ENCODE results near the gene DCUN1D1. TPM values are rescaled to one million over a fixed set of nuclear protein-coding genes. Genes with fewer than 3 reads are reported as not detected.

DCUN1D1 gene
- total RNA-seq, 1 experiment from 2014 or later: 33.3 TPM

DNA sequence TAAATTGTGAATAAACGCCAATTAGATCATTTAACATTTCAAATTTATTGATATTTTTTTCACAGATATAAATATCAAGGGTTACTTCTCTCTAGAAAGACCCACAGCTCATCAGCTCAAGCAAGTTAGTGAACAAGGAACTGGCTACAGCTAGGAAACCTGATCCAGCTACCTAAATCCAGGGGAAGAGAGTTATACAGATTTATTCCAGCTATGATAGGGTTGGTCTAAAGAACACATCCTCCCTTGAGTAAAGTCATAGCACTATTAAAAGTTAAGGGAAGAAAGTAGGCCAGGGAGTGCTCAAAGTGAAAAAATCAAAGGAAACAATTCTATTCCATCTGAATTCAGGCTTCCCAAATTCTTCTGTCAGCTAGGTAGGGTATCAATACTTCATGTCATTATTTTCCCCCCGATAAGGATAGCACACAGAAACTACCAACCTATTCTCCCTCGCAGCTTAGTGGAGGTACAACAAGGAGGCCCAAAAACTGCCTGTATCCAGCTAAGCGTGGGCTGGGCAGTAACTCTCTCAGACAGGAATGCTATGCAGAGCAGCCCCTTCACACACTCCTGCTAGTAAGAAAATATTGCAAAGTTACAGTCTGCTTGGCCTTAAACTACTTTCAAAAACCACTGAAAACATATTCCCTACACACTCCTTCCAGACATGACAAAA, 44.0 kb downstream of the DCUN1D1 start:
- DNase-seq (ENCODE audit: low spot score): no peak

DNA sequence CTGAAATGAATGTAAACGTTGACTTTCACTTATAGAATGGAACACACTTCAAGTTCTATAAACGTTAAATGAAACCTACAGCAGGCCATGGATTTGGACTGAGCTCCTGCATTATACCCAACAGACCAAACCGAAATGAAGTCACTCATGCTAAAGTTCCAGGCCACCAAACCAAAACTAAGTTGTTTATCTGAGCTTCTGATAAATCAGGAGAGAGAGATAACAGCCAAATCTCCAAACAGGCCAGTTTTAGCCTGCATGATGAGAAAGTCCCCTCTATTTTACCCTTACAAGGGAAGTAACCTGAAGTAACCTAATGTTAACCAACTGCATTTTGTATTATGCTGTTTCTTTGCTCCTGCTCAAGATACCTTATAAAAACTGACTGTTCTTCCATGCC, 44.5 kb downstream of the DCUN1D1 start:
- DNase-seq (ENCODE audit: low spot score): no peak

DNA sequence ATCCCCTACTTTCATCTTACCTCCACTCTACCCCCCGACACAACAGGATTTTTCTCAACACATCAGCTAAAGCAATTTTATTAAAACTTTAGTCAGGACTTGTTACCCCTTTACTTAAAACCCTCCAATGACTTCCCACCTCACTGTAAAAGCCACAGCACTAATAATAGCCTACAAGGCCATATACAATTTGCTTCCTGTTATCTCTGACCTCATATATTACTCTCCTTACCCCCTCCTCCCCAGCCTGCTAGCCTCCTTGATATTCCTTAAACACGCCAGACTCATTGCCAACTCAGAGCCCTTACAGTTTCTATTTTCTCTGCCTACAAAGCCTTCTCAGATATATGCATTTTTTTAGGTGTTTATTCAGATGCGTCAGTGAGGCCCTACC, 54.4 kb downstream of the DCUN1D1 start:
- no peak for DNase-seq (ENCODE audit: low spot score)

DNA sequence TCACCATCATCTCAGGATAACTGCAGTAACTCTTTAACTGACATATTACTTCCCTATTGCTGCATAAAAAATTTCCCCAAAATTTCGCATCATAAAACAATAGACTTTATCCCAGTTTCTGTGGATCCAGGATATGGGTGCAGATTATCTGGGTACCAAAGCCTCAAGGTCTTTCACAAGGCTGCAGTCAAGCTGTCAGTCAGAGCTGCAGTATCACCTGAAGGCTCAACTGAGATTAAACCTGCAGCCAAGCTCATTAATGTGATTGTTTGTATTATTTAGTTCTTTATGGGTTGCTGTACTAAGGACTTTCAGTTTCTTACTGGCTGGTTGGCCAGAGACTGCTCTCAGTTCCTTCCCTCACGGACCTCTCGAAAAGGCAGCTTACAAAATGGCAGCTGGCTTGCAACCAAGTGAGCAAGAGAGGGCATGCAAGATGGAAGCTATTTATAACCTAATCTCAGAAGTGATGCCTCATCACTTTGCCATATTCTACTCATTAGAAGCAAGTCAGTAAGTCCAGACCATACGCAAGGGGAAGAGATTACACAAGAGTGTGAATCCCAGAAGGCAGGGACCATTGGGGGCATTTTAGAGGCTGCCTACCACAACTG, 54.9 kb downstream of the DCUN1D1 start:
- no peak for DNase-seq (ENCODE audit: low spot score)

DNA sequence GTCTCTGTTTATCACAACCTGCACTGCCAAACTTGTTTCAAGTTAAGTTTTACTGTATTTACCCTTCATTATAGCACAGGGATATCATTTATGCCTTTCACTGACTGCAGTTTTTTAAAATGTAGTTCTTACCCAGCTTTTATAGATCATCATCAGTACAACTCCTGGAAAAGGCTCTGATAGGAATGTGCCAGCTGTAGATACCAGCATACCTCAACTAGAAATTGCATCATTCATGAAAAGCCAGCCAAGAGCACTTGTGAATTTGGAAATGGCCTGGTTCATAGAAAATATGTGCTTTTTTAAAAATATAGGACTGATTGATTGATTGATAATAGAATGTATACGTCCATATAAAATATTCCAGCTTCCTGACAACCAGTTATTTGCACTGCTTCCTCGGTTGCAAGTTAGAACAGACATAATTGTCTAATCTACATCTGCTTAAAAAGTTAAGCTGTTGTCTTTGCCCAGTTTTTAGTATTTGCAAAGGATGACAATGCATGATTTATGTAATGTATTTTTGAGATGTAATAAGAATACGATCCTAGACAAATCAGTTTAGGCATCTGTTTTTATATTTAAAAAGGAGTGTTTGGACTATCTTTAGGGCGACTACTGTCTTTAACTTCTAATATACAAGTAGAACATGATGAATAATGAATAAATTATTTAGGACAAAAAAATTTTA, 58.5 kb downstream of the DCUN1D1 start:
- no peak for DNase-seq (ENCODE audit: low spot score)

DNA sequence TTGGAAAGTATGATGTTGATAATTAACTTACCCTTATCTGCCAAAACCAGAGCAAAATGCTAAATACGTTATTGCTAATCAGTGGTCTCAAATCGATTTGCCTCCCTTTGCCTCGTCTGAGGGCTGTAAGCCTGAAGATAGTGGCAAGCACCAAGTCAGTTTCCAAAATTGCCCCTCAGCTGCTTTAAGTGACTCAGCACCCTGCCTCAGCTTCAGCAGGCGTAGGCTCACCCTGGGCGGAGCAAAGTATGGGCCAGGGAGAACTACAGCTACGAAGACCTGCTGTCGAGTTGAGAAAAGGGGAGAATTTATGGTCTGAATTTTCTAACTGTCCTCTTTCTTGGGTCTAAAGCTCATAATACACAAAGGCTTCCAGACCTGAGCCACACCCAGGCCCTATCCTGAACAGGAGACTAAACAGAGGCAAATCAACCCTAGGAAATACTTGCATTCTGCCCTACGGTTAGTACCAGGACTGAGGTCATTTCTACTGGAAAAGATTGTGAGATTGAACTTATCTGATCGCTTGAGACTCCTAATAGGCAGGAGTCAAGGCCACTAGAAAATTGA, 59.7 kb downstream of the DCUN1D1 start:
- no peak for DNase-seq (ENCODE audit: low spot score)

DNA sequence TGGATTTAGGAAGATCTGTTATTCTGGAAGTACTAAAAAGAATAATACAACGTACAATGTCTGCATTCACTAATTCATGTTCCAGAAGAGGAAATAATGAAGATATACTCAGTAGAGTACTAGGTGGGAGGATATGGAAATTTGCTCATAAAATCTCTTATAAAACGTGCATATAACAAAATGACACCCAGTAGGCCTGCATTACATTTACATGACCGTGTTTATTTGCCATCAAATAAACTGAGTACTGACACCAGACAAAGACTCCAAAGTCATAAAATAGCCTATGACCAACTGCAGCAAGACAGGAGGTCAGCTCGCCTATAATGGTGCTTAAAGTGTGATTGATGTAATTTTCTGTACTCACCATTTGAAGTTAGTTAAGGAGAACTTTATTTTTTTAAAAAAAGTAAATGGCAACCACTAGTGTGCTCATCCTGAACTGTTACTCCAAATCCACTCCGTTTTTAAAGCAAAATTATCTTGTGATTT, 60.4 kb downstream of the DCUN1D1 start:
- no peak for DNase-seq (ENCODE audit: low spot score)

DNA sequence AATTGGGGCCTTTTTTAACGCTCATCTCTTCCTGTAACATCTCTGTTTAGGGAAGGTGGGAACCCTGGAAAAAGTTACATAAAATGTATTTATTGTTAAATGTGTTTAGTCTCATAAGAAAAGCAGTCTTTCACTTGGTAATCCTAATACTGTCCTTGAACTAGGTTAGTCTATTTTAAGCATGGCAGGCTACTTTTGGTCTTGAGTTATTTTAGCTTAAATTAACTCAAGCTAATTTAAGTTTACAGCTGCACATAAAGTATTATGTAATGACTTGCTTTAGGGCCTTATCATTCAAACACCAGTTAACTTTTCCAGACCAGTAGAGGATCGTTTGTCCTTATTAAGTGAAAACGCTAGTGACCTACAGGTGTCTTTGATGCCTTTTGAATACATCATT, 63.2 kb downstream of the DCUN1D1 start:
- no peak for DNase-seq (ENCODE audit: low spot score)

DNA sequence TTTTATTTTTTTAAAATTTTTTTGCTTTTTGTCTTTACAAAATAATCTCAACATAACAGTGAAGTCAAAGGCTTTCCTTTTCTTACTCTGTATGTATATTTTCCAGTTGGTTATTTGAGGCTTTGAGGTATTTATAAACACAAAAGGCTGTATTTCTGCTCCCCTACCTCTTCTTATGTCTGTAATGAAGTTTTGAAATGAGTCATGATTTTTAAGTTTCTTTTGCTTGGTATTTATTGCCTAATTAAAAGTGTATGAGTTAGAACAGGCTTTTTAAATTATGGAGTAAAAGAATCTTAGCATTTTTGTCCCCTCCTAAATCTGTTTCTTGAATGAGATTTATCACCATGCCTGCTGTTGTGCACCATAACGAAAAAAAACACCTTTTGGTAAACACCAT, 66.0 kb downstream of the DCUN1D1 start:
- DNase-seq (ENCODE audit: low spot score): no peak

DNA sequence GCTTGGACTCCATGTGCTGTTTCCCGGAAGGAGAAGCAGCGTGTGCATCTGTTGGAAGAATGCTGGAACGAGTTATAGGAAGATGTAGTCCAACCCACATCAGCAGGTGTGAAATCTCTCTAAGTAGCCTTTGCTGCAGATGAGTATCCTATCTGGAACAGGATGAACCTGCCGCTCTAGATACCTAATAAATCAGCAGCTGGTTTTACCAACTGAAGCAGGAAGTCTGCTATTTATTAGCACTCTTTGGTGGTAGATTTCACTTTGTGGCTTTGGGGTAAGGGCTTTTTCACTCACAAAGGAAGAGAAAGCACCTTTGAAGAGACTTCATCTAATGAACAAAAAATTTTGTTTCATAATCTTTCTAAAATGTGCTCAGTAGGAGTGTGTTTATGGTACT, 66.4 kb downstream of the DCUN1D1 start:
- DNase-seq (ENCODE audit: low spot score): no peak

DNA sequence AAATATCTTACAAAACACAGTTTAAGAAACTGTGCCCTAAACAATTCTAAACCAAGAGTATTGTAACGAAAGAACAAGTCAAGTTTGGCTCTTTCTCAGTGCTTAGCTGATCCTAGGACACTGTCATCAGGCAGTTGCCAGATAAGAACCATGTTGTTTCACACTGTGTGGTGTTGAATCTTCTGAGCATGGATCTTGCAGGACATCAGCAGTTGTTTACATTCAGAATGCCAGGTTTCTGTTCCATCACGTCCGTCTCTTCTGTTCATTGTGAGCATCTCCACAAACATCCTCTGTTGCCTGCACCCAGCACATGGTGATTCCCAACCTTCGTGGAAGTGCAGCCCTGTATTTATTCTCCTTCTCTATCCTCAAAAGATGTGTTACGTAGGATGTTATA, 67.9 kb downstream of the DCUN1D1 start:
- DNase-seq (ENCODE audit: low spot score): no peak

DNA sequence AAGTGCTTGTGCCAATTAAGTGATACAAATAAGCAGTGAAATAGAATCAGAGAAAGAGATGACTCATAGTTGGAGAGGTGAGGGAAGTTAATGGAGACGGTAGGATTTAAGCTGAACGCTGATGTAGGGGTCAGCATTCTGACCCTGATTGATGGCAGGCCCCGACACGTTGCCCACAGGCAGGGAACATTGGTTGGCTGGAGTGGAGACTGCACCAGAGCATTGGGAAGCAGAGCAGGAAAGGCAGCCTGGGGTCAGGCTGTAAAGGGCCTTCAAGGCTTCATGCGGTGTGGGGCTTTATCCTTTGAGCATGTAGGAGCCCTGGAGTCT, 68.6 kb downstream of the DCUN1D1 start:
- no peak for DNase-seq (ENCODE audit: low spot score)

DNA sequence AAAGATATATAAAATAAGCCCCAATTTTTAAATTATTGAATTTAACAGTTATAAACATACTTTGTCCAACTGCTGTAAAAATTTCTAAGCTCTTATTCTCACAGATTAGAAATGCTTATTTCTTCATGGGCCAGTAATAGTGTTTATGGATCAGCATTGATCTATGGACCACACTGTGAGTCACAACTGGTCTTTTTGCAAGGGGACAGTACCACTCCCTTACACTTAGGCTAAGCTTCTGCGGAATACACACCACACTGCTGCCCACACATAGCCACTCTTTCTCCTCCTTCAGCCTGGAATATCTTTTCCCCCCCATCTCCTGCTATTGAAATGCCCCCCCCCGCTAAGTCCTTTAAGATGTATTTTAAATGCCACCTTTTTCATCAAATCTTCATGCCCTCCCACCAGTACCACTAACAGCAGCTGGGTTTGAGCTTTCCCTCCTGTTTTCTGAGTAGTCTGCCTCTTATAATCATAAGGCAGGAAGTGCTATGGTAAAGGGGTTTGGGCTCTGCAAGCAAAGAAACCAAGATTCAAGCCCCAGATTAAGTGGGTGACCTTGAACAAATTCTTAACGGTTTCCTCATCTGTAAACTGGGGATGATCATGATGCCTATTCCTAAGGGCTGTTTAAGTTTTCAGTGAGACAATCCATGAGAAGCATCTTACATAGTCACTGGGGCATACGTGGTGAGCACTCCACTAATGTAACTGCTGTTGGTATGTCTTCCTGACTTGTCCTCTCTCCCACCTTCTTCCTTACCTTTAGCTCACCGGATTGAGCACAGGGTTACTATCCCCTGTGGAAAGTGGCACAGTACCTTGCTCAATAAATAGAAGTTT, 69.2 kb downstream of the DCUN1D1 start:
- no peak for DNase-seq (ENCODE audit: low spot score)

DNA sequence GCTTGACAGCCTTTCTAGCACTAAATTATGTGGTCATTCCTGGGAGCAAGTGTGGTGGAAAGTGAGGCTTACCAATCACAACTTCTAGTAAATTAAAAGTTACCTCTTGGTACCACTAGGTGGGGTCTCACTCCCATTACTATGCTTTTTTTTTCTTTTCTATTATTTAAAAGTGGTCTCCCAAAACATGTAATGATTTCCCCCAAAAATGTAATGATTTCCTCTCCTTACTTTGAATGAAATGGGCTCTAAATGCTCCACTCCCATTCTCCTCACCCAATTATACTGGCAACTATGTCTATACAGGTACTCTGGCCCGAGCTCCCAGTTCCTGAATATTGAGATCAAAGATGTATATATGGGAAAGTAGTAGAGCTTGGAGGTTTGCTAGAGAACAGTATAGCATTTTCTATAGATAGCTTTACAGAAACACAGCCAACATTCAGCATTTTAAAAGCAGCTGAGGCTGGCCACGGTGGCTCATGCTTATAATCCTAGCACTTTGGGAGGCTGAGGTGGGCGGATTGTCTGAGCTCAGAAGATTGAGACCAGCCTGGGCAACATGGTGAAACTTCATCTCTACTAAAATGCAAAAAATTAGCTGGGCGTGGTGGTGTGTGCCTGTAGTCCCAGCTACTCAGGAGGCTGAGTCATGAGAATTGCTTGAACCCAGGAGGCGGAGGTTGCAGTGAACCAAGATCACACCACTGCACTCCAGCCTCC, 70.9 kb downstream of the DCUN1D1 start:
- DNase-seq (ENCODE audit: low spot score): peak; percentile 23

DNA sequence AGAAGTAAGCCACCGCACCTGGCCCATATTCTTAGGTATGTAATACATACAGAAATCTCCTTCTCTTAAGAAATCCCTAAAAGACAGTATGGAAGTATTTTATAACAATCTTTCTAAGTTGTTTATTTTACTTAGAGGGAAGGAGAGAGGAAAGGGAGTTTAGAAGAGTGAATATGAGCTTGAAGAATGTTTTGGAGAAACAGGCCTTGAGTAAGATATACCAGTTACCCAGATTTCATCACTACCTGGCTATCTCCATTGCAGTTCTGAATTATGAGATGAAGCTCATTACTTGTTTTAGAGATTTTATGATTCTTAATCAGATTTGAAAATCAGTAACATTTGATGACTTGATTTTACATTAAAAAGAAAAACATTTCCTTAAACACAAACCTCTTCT, 71.9 kb downstream of the DCUN1D1 start:
- DNase-seq (ENCODE audit: low spot score): no peak

DNA sequence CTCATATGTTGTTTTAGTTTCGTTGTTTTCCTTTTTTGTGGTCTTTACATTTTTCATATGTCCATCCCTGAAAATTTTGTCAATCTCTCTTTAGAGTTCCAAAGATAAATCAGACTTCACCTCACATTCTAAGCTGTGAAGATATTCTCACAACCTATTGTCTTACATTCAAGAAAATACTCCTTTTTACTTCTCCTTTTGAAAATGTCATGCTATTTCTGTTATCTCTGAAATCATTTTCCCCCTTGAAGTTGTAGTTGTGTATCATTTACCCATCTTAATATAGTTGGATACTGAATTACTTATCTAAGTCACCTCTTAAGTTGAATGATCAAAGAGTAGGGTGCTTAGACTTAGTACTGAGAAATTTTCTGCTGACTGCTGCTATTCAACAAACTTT, 74.3 kb downstream of the DCUN1D1 start:
- no peak for DNase-seq (ENCODE audit: low spot score)

DNA sequence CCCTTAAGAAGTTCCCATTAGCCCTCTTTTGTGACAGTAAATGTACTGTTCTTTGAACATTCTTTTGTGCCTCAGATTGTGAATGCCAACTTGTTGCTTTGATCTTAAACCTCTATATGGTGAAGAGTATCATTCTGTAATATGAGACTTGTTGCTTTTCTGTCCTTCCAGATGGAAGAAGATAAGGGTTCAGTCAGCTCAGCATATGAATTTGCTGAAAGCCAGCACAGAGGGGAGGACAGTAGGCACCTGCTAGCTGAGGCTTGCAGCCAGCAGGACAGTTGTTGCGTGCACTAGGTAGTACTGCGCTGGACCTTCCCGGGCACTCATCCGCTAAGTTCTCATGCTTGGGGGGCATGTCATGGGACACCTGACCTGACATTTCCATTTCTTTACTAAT, 74.7 kb downstream of the DCUN1D1 start:
- no peak for DNase-seq (ENCODE audit: low spot score)

DNA sequence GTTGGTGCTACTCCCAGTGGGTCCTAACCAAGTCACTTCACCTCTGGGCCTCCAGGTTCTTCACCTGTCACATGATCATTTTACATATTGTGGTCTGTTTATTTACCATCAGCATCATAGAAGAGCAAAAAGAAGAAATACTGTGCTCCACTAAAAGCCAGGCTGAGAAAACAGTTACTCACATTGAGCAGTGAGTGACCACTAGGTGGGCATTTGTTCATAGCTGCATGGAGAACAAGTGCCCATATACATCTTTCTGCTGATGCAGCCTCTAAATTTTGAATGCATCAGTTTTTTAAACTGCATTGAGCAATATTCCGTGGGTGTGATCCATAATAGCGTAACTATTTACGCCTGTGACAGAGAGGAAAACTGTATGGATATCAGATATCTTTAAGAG, 76.2 kb downstream of the DCUN1D1 start:
- no peak for DNase-seq (ENCODE audit: low spot score)

DNA sequence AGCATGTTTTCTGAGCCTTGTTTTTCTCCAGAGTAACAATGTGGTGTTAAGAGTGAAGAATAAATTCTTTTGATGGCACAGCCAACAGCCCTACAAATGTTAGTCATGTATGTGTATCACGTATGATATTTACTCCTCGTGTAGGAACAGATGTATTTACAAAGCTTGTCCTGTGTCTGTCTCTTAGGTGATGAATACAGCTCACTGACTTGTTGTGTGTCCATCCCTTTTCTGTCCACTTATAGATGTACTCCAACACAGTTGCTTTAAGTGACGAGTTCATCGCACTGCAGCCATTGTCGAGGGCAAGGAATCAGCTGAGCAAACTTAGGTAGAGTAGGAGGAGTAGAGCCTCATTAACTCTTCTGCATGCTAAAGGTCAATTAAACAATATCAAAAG, 78.1 kb downstream of the DCUN1D1 start:
- no peak for DNase-seq (ENCODE audit: low spot score)

DNA sequence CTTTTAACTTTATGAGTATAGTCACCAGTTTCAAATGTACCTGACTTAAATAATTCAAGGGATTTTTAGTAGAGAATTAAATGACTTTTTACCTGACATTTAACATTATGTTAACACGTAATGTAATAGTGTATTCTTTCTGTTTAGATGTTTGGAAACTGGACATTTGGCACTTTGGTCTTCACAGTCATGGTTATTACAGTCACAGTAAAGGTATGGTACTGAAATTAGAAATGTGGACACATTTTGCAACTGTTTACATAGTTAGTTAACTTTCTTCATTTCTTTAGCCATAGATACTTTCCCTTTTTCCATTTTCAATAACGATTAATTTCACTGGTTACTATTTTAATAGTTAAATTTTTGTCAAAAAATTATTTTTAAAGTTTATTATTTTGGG, 83.8 kb downstream of the DCUN1D1 start:
- no peak for DNase-seq (ENCODE audit: low spot score)

DNA sequence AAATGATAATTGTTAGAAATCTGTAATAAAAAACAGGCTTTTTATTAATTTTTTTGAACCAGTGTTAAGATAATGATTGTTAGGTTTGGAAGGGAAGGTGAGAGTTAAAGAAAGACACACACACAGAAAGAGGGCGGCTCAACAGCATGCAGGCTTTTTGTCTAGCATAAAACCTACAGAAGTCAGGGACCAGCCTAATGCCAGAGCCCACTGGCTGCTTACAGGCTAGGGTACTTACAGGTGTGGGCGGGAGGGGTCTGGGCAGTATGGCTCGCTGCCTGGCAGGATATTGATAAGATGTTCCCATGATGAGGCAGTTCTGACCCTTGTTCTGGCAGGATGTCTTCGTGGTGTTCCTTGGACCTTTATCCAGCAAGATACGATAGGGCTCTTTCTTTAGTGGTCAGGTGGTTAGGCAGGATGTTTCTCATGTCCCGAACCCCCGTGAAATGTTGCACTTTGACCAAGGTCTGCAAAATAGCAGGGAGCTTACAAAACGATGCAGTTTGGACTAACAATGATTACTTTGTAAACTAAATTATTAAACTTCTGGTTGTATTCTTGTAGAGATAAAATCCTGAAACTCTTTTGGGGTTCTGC, 84.7 kb downstream of the DCUN1D1 start:
- DNase-seq (ENCODE audit: low spot score): no peak

All from H4 (cell line).